Astrocyte (in vitro differentiated cells and primary cell): ENCODE data around the gene LONRF3. TPM values are rescaled to one million over a fixed set of nuclear protein-coding genes. Genes with fewer than 3 reads are reported as not detected.

Experiments
- DNase-seq: peaks from one replicate; pipeline ENCODE4 v3.0.0-alpha.2; 2010; ENCODE audit warnings: low read depth
- FAIRE-seq: peaks from 2 replicates; lab custom pipeline; 2011; peaks lifted over from hg19 to GRCh38; lab: Jason Lieb, UNC
- H2AFZ ChIP-seq: 2 replicates; pipeline ENCODE4 v1.6.0; 2012; ENCODE audit warnings: low read depth, low read length, inconsistent platforms
- H3K27ac ChIP-seq: 2 replicates; pipeline ENCODE4 v1.5.1; 2011; ENCODE audit warnings: low read depth, low read length, inconsistent platforms
- H3K27me3 ChIP-seq: 2 replicates; pipeline ENCODE4 v1.6.0; 2011; ENCODE audit warnings: low read length, inconsistent platforms; ENCODE audit not compliant: insufficient read depth
- H3K36me3 ChIP-seq: 2 replicates; pipeline ENCODE4 v1.5.1; 2011; ENCODE audit warnings: low read length, inconsistent platforms; ENCODE audit not compliant: insufficient read depth
- H3K4me1 ChIP-seq: 2 replicates; pipeline ENCODE4 v1.5.1; 2011; ENCODE audit warnings: low read length, inconsistent platforms; ENCODE audit not compliant: insufficient read depth
- H3K4me2 ChIP-seq: 2 replicates; pipeline ENCODE4 v1.6.0; 2012; ENCODE audit warnings: low read length, inconsistent platforms
- H3K4me3 ChIP-seq: 2 replicates; pipeline ENCODE4 v1.5.1; 2011; ENCODE audit warnings: low read depth, mild to moderate bottlenecking, low read length, inconsistent platforms; ENCODE audit not compliant: insufficient read depth
- H3K79me2 ChIP-seq: 2 replicates; pipeline ENCODE4 v1.6.0; 2012; ENCODE audit warnings: mild to moderate bottlenecking, low read length, inconsistent platforms; ENCODE audit not compliant: insufficient read depth
- H3K9ac ChIP-seq: 2 replicates; pipeline ENCODE4 v1.6.0; 2012; ENCODE audit warnings: mild to moderate bottlenecking, low read length, inconsistent platforms
- H3K9me3 ChIP-seq: 2 replicates; pipeline ENCODE4 v1.5.1; 2012; ENCODE audit warnings: low read depth, mild to moderate bottlenecking, low read length, inconsistent platforms; ENCODE audit not compliant: insufficient read depth
- H4K20me1 ChIP-seq: 2 replicates; pipeline ENCODE4 v1.6.0; 2012; ENCODE audit warnings: low read length, inconsistent platforms; ENCODE audit not compliant: insufficient read depth
- H3K27ac Mint-ChIP-seq: one replicate; pipeline ENCODE4 v1.8.0; 2021; ENCODE audit warnings: mild to moderate bottlenecking, mixed read lengths; ENCODE audit not compliant: unreplicated experiment
- H3K27me3 Mint-ChIP-seq: one replicate; pipeline ENCODE4 v1.8.0; 2021; ENCODE audit warnings: low read depth, mixed read lengths; ENCODE audit not compliant: unreplicated experiment
- H3K36me3 Mint-ChIP-seq: one replicate; pipeline ENCODE4 v1.8.0; 2021; ENCODE audit warnings: low read depth, mixed read lengths; ENCODE audit not compliant: unreplicated experiment
- H3K4me1 Mint-ChIP-seq: one replicate; pipeline ENCODE4 v1.8.0; 2021; ENCODE audit warnings: low read depth, mixed read lengths; ENCODE audit not compliant: unreplicated experiment
- H3K4me3 Mint-ChIP-seq: one replicate; pipeline ENCODE4 v1.8.0; 2021; ENCODE audit warnings: mild to moderate bottlenecking, moderate library complexity, mixed read lengths; ENCODE audit not compliant: unreplicated experiment
- H3K9me3 Mint-ChIP-seq: one replicate; pipeline ENCODE4 v1.8.0; 2021; ENCODE audit warnings: mild to moderate bottlenecking, mixed read lengths; ENCODE audit not compliant: unreplicated experiment
- EZH2 ChIP-seq: IDR thresholded peaks from 2 replicates; pipeline ENCODE4 v1.6.1; 2012; ENCODE audit warnings: mild to moderate bottlenecking, low read length, inconsistent platforms; ENCODE audit not compliant: insufficient read depth
- total RNA-seq: library from RNA; stranded (reverse); gene quantifications from 2 replicates; pipeline ENCODE4 v1.2.1, GENCODE V29; 2021
- TF ChIP-seq, protein P1 (sequence below): IDR thresholded peaks from 2 replicates; pipeline ENCODE4 v1.5.1; 2011; ENCODE audit warnings: low read depth, mild to moderate bottlenecking, inconsistent platforms, low read length, moderate library complexity; ENCODE audit not compliant: insufficient read depth

LONRF3 gene
- total RNA-seq, 1 donor from 2014 or later: 0.11 TPM

DNA sequence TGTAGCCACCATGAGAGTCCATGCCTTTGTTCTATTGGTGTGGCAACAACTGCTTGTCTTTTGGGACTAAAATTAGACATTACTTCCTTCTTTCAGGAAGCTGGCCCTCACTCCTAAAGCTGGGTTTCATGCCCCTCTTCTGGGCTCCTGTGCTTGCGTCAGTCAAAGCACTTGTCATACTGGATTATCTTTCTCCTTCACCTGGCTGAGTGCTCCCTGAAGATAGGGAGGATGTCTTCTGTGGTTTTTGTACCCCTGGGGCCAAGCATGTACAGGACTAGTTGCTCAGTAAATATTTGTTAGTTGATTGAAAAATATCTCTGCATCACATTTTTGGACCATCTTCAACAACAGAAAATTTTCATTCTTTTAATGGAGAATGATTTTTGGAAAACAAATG is 26.1 kb upstream of the LONRF3 start:
- Histone ChIP-seq H3K4me1 (no peaks in the 10 kb centered on the region), H3K36me3 (no peaks in the 10 kb centered on the region), H2AFZ (no peak overlapping the region), H3K27ac (no peak overlapping the region), H3K4me2 (no peak overlapping the region), H3K27me3 (no peaks in the 10 kb centered on the region), H3K9me3 (no peaks in the 10 kb centered on the region), H3K4me3 (no peak overlapping the region), H3K79me2 (no peaks in the 10 kb centered on the region), H4K20me1 (no peaks in the 10 kb centered on the region), H3K9ac (no peak overlapping the region)
- DNase-seq: no peak
- H3K9me3 Mint-ChIP-seq: no peaks in the 10 kb centered on the region
- H3K36me3 Mint-ChIP-seq: no peaks in the 10 kb centered on the region
- FAIRE-seq: peak; percentile 76
- H3K4me3 Mint-ChIP-seq: no peak overlapping the region
- TF ChIP-seq, protein P1, sequence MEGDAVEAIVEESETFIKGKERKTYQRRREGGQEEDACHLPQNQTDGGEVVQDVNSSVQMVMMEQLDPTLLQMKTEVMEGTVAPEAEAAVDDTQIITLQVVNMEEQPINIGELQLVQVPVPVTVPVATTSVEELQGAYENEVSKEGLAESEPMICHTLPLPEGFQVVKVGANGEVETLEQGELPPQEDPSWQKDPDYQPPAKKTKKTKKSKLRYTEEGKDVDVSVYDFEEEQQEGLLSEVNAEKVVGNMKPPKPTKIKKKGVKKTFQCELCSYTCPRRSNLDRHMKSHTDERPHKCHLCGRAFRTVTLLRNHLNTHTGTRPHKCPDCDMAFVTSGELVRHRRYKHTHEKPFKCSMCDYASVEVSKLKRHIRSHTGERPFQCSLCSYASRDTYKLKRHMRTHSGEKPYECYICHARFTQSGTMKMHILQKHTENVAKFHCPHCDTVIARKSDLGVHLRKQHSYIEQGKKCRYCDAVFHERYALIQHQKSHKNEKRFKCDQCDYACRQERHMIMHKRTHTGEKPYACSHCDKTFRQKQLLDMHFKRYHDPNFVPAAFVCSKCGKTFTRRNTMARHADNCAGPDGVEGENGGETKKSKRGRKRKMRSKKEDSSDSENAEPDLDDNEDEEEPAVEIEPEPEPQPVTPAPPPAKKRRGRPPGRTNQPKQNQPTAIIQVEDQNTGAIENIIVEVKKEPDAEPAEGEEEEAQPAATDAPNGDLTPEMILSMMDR: no peak
- TF ChIP-seq EZH2: no peak
- H3K27ac Mint-ChIP-seq: no peak overlapping the region
- peaks cover 3% of the 10 kb centered on the region for H3K27me3 Mint-ChIP-seq
- H3K4me1 Mint-ChIP-seq: no peaks in the 10 kb centered on the region

DNA sequence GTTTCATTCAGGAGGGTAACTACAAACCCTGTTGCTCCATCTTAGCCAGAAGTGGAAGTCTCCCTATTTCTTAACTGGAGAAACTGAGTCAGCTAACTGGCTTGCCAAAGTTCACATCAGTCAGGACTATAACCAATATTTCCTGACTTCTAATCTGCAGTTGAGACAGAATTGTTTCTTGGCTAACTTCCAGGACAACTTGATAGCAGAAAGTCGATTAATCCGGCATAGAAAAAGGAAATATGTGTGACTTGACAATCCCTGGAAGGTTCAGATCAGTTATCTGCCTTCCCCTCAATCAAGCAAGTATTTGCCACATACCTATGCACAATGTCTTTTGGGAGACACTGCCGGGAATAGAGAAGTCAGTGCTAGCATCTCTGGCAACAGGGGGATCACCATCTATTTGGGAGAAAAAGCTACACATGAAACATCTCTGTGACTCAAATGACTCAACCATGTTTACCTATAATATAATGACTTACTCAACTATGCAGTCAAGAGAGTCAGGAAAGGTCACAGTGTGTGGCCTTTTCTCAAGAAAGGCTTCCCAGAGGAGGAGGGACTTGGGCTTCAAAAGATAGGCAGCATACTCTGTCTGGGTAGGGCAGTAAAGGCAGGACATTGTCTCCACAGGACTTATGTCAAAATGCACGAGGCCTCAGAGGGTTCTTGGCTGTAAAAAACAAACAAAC is 12.4 kb upstream of the LONRF3 start:
- H3K36me3 ChIP-seq: no peaks in the 10 kb centered on the region
- no peak overlapping the region for H3K27ac ChIP-seq
- peaks cover 13% of the 10 kb centered on the region for H3K27me3 Mint-ChIP-seq
- no peaks in the 10 kb centered on the region for H3K36me3 Mint-ChIP-seq
- no peak overlapping the region for H3K4me2 ChIP-seq
- H3K9me3 Mint-ChIP-seq: no peaks in the 10 kb centered on the region
- no peak for FAIRE-seq
- no peaks in the 10 kb centered on the region for H4K20me1 ChIP-seq
- H3K9me3 ChIP-seq: no peaks in the 10 kb centered on the region
- H3K27ac Mint-ChIP-seq: no peak overlapping the region
- H3K4me1 Mint-ChIP-seq: no peaks in the 10 kb centered on the region
- no peaks in the 10 kb centered on the region for H3K27me3 ChIP-seq
- no peak overlapping the region for H3K9ac ChIP-seq
- H3K4me1 ChIP-seq: no peaks in the 10 kb centered on the region
- no peak overlapping the region for H2AFZ ChIP-seq
- TF ChIP-seq, protein P1: no peak
- TF ChIP-seq EZH2: no peak
- H3K79me2 ChIP-seq: no peaks in the 10 kb centered on the region
- H3K4me3 ChIP-seq: no peak overlapping the region
- no peak overlapping the region for H3K4me3 Mint-ChIP-seq
- no peak for DNase-seq

DNA sequence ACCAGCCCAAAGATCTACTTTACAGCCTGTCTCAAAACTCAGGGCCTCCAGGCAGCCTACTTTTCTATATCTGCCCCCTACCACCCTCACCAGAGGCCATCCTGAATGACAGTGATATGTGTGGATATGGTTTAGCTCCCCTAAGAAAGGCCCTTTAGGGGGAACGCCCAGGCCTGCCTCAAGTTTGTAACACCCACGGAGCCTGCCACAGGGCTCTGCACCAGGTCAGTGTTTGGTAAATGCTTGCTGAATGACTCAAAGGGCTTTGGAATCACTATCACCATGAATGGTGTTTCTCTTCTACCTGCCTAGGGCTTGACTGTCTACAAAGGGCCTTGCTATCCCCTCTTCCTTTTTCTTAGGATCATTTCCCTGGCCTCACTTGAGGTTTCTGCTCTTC is 11.3 kb upstream of the LONRF3 start:
- Mint-ChIP-seq H3K27me3 (peaks cover 13% of the 10 kb centered on the region), H3K4me1 (no peaks in the 10 kb centered on the region), H3K27ac (no peak overlapping the region), H3K36me3 (no peaks in the 10 kb centered on the region), H3K9me3 (no peaks in the 10 kb centered on the region), H3K4me3 (no peak overlapping the region)
- Histone ChIP-seq H3K9me3 (no peaks in the 10 kb centered on the region), H3K27me3 (no peaks in the 10 kb centered on the region), H2AFZ (no peak overlapping the region), H3K4me1 (no peaks in the 10 kb centered on the region), H3K4me2 (no peak overlapping the region), H3K27ac (no peak overlapping the region), H3K4me3 (no peak overlapping the region), H3K79me2 (no peaks in the 10 kb centered on the region), H3K36me3 (no peaks in the 10 kb centered on the region), H3K9ac (no peak overlapping the region), H4K20me1 (no peaks in the 10 kb centered on the region)
- TF ChIP-seq EZH2: no peak
- peak; percentile 41 for FAIRE-seq
- DNase-seq: no peak
